Adrenal gland (tissue), 12 donors: Measurements from ENCODE around the gene CRTC3. TPM values are rescaled to one million over a fixed set of nuclear protein-coding genes. Genes with fewer than 3 reads are reported as not detected.
"Not testable (repeated sequence)": the region's sequence is repeated elsewhere in the genome, so short reads cannot be mapped to it uniquely, and the experiment has no call there.

Experiments used
- DNase-seq, 7 donors: peaks; one replicate each; pipeline ENCODE4 v3.0.0-alpha.2; 2019 to 2020
- H3K27ac ChIP-seq, 5 donors: fragments of 200-600 bp; sonication (generic) in 4 of 5; 1 replicate in 3 of 5; 2 replicates in 2 of 5; pipeline versions ENCODE4 v1.5.1 to v1.8.0; 2016 to 2020; ENCODE audit warnings: mild to moderate bottlenecking in 1 of 5
- H3K27me3 ChIP-seq: fragments of 200-600 bp; 2 replicates; pipeline ENCODE4 v1.8.0; 2021
- H3K36me3 ChIP-seq, 2 donors: fragments of 200-600 bp; replicated peaks in 1 of 2; 1 replicate in 1 of 2; 2 replicates in 1 of 2; pipeline versions ENCODE4 v1.5.1 to v1.8.0; 2018 to 2022
- H3K4me1 ChIP-seq, 2 donors: fragments of 200-600 bp; replicated peaks in 1 of 2; 1 replicate in 1 of 2; 2 replicates in 1 of 2; pipeline versions ENCODE4 v1.5.1 to v1.8.0; 2018 to 2021
- H3K4me3 ChIP-seq, 4 donors: fragments of 200-600 bp; sonication (generic) in 3 of 4; one replicate each; pipeline ENCODE4 v1.5.1; 2016 to 2018
- H3K9me3 ChIP-seq, 3 donors: fragments of 200-600 bp; sonication (generic) in 1 of 3; replicated peaks in 1 of 3; 1 replicate in 2 of 3; 2 replicates in 1 of 3; pipeline versions ENCODE4 v1.5.1 to v1.8.0; 2016 to 2021
- CTCF ChIP-seq, 6 experiments: fragments of 450-650 bp in 4 of 6; fragments of 200-600 bp in 2 of 6; sonication (generic) in 1 of 6; IDR thresholded peaks; 1 replicate in 5 of 6; 2 replicates in 1 of 6; pipeline versions ENCODE4 v1.5.1 to v1.8.0; 2016 to 2021; ENCODE audit warnings: antibody characterized with exemption in 6 of 6, mild to moderate bottlenecking in 2 of 6, moderate library complexity in 1 of 6
- POLR2A ChIP-seq, 2 donors: fragments of 450-650 bp; IDR thresholded peaks; one replicate each; pipeline ENCODE4 v1.6.1; 2017; ENCODE audit warnings: antibody characterized with exemption in 2 of 2, mild to moderate bottlenecking in 2 of 2, moderate library complexity in 1 of 2
- WGBS, 4 donors: extraction: QIAGEN DNeasy Blood & Tissue Kit in 2 of 4; methylation state at CpG; one replicate each; pipeline versions ENCODE4 v1.1.5 to v1.1.7; 2013 to 2017; 5-methylcytosine and 5-hydroxymethylcytosine counted together
- intact Hi-C, 2 donors: fragments of 100-400 bp; cut with DNase I; formaldehyde crosslinking; loops; one replicate each; pipeline versions ENCODE4 v1.14.1 to v1.15.0; 2022 to 2023
- polyA plus RNA-seq, 3 donors: library from polyadenylated mRNA; stranded (reverse); fragments of 200-250 nt in 2 of 3; fragments of 350-450 nt in 1 of 3; fragmentation: Illumina TruSeq in 1 of 3; extraction: RNeasy Lipid Tissue Mini Kit (QIAGEN cat#74804) in 1 of 3; gene quantifications; one replicate each; pipeline ENCODE4 v1.2.3, GENCODE V29; 2013 to 2014
- total RNA-seq, 9 donors: library from RNA; depleted of rRNA in 4 of 9; stranded (reverse); fragments of >200 nt in 4 of 9; fragments of 120-200 nt in 1 of 9; fragmentation: NEBNext Ultra II Directional in 1 of 9; extraction: Animal tissue kit (Norgen Biotek cat#: 25700) in 1 of 9; gene quantifications; one replicate each; pipeline versions ENCODE4 v1.1.0 to v1.2.4, GENCODE V29; 2013 to 2023
- donor health status: healthy with polysubstance abuse.
- donor health status: Bipolar disorder and iron deficiency.
- donor health status: DM: yes; HTN: yes; CAD: no.
- donor health status: DM: no; HTN: no; CAD: no.
- donor health status: DM: no; HTN: no; CAD: no.
- donor health status: DM: yes; HTN: yes; CAD: no.

The CRTC3 gene
- total and polyA plus RNA-seq, 12 donors = 11.5 to 46.7 (median 31.8) TPM

GRCh38 chr15:90633360-90633759, 103.6 kb downstream of the CRTC3 start:
- Histone ChIP-seq H3K27ac (no peak overlapping the region), H3K4me1 (no peaks in the 10 kb centered on the region), H3K27me3 (no peaks in the 10 kb centered on the region), H3K36me3 (peaks cover 0 to 58% of the 10 kb centered on the region in 2 donors), H3K4me3 (no peak overlapping the region), H3K9me3 (no peaks in the 10 kb centered on the region)
- TF ChIP-seq POLR2A (IDR thresholded peaks at IDR 0.05) (no peak), CTCF (IDR thresholded peaks at IDR 0.05) (no peak)
- WGBS, 4 donors = 84 to 94% (median 90%) methylated on average over 3 of the region's 3 CpGs
- no peak for DNase-seq
- intact Hi-C loops = no loop called here

- H3K27ac ChIP-seq, H3K9me3 ChIP-seq, H3K4me3 ChIP-seq, DNase-seq, intact Hi-C loops, H3K27me3 ChIP-seq, H3K4me1 ChIP-seq: not testable (repeated sequence)
- WGBS, 4 donors = 52 to 82% (median 74%) methylated on average over 2 of the region's 3 CpGs
- H3K36me3 ChIP-seq = peaks cover 0 to 48% of the 10 kb centered on the region in 2 donors
Measured at GRCh38 chr15:90636993-90637392, 107.3 kb downstream of the CRTC3 start.

- Histone ChIP-seq H3K36me3 (peaks cover 0 to 48% of the 10 kb centered on the region in 2 donors), H3K4me1 (no peaks in the 10 kb centered on the region), H3K4me3 (no peak overlapping the region), H3K27ac (no peak overlapping the region), H3K27me3 (no peaks in the 10 kb centered on the region), H3K9me3 (no peaks in the 10 kb centered on the region)
- no peak for TF ChIP-seq POLR2A (IDR thresholded peaks at IDR 0.05)
- no peak for TF ChIP-seq CTCF (IDR thresholded peaks at IDR 0.05)
- peak in 1 of 7 donors; percentile 71 for DNase-seq
- intact Hi-C loops = no loop called here
- 84 to 88% (median 86%) methylated on average over 6 of the region's 6 CpGs for WGBS, 4 donors
Measured at GRCh38 chr15:90637693-90638092, 108.0 kb downstream of the CRTC3 start.

- H3K4me3 ChIP-seq = no peak overlapping the region
- H3K4me1 ChIP-seq = no peaks in the 10 kb centered on the region
- DNase-seq = no peak
- no peak for TF ChIP-seq CTCF (IDR thresholded peaks at IDR 0.05)
- TF ChIP-seq POLR2A (IDR thresholded peaks at IDR 0.05) = no peak
- intact Hi-C loops = no loop called here
- 76 to 85% (median 78%) methylated on average over 10 to 12 of the region's 12 CpGs for WGBS, 4 donors
- H3K36me3 ChIP-seq = peaks cover 0 to 48% of the 10 kb centered on the region in 2 donors
- no peaks in the 10 kb centered on the region for H3K27me3 ChIP-seq
- no peak overlapping the region for H3K27ac ChIP-seq
- no peaks in the 10 kb centered on the region for H3K9me3 ChIP-seq
Measured at GRCh38 chr15:90638201-90638691, 108.5 kb downstream of the CRTC3 start.

GRCh38 chr15:90638963-90639362, 109.2 kb downstream of the CRTC3 start:
- no peak overlapping the region for H3K4me3 ChIP-seq
- no peak overlapping the region for H3K27ac ChIP-seq
- intact Hi-C loops = no loop called here
- WGBS, 4 donors = 94 to 95% (median 95%) methylated on average over 11 of the region's 11 CpGs
- no peaks in the 10 kb centered on the region for H3K4me1 ChIP-seq
- peaks cover 0 to 46% of the 10 kb centered on the region in 2 donors for H3K36me3 ChIP-seq
- no peaks in the 10 kb centered on the region for H3K9me3 ChIP-seq
- no peak for DNase-seq
- no peak for TF ChIP-seq POLR2A (IDR thresholded peaks at IDR 0.05)
- H3K27me3 ChIP-seq = no peaks in the 10 kb centered on the region
